ENCODE results near the gene CMC2. TPM values are rescaled to one million over a fixed set of nuclear protein-coding genes. Genes with fewer than 3 reads are reported as not detected.

The CMC2 gene
- total and polyA plus RNA-seq, 7 donors, result 58.8 to 334 (median 121) TPM

DNA sequence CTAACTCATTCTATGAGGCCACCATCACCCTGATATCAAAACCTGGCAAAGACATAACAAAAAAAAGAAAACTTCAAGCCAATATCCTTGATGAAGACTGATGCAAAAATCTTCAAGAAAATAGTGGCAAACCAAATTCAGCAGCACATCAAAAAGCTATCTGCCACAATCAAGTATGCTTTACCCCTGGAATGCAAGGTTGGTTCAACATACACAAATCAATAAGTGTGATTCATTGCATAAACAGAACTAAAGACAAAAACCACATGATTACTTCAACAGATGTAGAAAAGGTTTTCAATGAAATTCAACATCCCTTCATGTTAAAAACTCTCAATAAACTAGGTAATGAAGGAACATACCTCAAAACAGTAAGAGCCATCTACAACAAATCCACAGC, 48.4 kb downstream of the CMC2 start:
- intact Hi-C loops (cut with DNase I), result no loop called here

DNA sequence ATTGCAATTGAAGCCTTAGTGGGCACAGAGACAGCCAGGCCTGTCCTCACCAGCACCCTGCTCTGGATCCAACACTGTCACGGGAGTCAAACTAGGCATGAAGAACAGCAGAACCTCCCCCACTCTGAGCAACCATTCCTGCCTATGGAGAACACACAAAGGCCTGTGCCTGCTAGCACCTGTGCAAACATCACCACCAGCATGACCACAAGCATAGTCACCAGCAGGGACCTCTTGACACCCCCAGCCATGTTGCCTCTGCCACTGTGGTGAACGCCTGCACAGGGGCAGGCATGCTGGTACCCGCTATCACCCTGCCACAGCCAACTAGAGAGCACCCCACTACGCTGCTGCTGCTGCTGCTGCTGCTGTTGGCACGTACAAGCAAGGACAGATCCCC, 51.7 kb downstream of the CMC2 start:
- intact Hi-C loops (cut with DNase I), result no loop called here
- no peak for ATAC-seq

More for the DNA sequence above, 48.4 kb downstream of the CMC2 start:
- Histone ChIP-seq H3K9me3 (peaks cover 27% of the 10 kb centered on the region), H3K27me3 (ENCODE audit: insufficient read depth in 3 of 3, low read length in 2 of 3) (no peaks in the 10 kb centered on the region), H3K36me3 (ENCODE audit: insufficient read depth in 1 of 2, low read depth in 1 of 2) (no peaks in the 10 kb centered on the region), H3K4me3 (no peak overlapping the region), H3K27ac (no peak overlapping the region), H3K4me1 (no peaks in the 10 kb centered on the region)
- DNase-seq, result no peak
- ATAC-seq, result no peak
- TF ChIP-seq, protein P1, sequence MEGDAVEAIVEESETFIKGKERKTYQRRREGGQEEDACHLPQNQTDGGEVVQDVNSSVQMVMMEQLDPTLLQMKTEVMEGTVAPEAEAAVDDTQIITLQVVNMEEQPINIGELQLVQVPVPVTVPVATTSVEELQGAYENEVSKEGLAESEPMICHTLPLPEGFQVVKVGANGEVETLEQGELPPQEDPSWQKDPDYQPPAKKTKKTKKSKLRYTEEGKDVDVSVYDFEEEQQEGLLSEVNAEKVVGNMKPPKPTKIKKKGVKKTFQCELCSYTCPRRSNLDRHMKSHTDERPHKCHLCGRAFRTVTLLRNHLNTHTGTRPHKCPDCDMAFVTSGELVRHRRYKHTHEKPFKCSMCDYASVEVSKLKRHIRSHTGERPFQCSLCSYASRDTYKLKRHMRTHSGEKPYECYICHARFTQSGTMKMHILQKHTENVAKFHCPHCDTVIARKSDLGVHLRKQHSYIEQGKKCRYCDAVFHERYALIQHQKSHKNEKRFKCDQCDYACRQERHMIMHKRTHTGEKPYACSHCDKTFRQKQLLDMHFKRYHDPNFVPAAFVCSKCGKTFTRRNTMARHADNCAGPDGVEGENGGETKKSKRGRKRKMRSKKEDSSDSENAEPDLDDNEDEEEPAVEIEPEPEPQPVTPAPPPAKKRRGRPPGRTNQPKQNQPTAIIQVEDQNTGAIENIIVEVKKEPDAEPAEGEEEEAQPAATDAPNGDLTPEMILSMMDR (IDR thresholded peaks at IDR 0.05), result no peak

DNA sequence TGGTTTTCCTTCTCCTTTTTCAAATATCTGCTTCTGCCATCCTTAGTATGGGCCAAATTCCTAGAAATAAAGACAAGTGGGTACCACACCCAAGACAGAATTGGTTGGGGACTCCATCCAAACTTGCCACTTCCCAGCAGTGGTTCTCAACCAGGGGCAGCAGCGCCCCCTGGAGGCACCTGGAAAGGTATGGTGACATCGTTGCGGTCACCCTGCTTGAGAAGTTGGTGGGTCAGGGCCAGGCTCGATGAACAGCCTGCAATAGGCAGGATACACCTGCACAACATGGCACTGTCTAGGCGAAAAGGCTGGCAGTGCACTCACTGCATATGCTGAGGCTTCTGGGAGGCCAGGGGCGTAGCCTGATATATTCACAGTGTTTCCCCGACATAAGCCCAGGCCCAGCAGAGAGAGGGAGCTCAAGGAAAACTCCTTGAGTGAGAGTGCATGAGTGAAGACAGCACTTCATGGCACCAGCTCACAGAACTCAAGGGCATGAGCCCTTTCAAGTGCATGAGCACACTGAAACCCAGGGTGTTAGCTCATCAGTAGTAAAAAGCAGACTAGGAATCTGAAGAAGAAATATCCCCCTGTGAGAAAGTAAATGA, 57.7 kb downstream of the CMC2 start:
- peak in 3 of 4 donors; percentile 53 to 64 (median 56) for ATAC-seq
- TF ChIP-seq, protein P1 (IDR thresholded peaks at IDR 0.05), result peak; percentile 48
- WGBS, 3 donors, result 25 to 34% (median 27%) methylated on average over 7 of the region's 7 CpGs
- peak; percentile 54 to 77 for DNase-seq
- intact Hi-C loops (cut with DNase I), result no loop called here
- Histone ChIP-seq H3K9me3 (no peaks in the 10 kb centered on the region), H3K4me1 (no peaks in the 10 kb centered on the region), H3K36me3 (ENCODE audit: insufficient read depth in 1 of 2, low read depth in 1 of 2) (no peaks in the 10 kb centered on the region), H3K27me3 (ENCODE audit: insufficient read depth in 3 of 3, low read length in 2 of 3) (no peaks in the 10 kb centered on the region), H3K27ac (no peak overlapping the region), H3K4me3 (no peak overlapping the region)

More for the DNA sequence above, 51.7 kb downstream of the CMC2 start:
- WGBS, 3 donors, result 91 to 97% (median 93%) methylated on average over 5 of the region's 5 CpGs
- TF ChIP-seq, protein P1 (IDR thresholded peaks at IDR 0.05), result no peak
- H3K4me1 ChIP-seq, result no peaks in the 10 kb centered on the region
- no peaks in the 10 kb centered on the region for H3K36me3 ChIP-seq (ENCODE audit: insufficient read depth in 1 of 2, low read depth in 1 of 2)
- H3K4me3 ChIP-seq, result no peak overlapping the region
- no peak for DNase-seq
- no peak overlapping the region for H3K27ac ChIP-seq
- H3K9me3 ChIP-seq, result peaks cover 21% of the 10 kb centered on the region
- H3K27me3 ChIP-seq (ENCODE audit: insufficient read depth in 3 of 3, low read length in 2 of 3), result no peaks in the 10 kb centered on the region

DNA sequence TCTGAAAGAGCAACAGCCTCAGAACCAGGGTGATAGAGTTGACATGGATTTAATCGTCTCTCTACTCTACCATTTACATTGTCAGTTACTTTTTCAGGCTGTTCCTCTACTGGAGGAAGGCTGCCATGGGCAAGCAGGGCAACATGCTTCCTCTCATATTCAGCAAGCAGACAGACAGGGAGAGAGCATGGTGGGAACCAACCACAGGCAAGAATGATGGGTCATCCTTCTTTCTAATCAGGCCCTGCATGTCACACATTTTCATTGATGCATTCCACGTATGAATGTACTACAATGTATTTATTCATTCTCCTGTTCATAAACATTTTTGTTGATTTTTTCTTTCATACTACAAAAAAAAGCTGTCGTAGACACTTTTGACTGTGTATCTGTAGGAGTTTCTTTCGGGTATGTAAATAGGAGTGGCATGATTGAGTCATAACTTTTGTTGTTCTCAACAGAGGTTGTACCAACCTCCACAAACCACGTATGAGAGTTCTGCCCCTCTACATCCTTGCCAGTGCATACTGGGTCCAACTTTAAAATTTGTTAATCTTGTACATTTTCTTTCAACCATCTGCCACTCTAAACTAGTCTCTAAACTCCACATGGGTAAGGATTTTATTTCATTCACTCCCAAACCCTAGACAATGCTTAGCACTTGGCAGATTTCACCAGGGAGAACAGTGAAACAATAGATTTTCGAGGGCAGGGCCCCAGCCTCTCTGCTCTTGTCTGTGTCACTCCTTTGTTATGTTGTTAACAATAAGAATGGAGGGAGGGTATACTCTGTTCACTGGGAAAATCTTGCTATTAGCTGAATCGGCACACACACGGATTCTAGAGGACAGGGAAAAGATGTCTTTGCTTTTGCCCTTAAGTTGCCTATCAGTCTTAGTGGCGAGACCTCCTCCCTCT, 58.7 kb downstream of the CMC2 start:
- intact Hi-C loops (cut with DNase I), result no loop called here
- 72 to 79% (median 74%) methylated on average over 9 of the region's 9 CpGs for WGBS, 3 donors

More for the DNA sequence above, 58.7 kb downstream of the CMC2 start:
- H3K4me1 ChIP-seq, result no peaks in the 10 kb centered on the region
- H3K27ac ChIP-seq, result no peak overlapping the region
- no peak for ATAC-seq
- no peak overlapping the region for H3K4me3 ChIP-seq
- TF ChIP-seq, protein P1 (IDR thresholded peaks at IDR 0.05), result no peak
- H3K27me3 ChIP-seq (ENCODE audit: insufficient read depth in 3 of 3, low read length in 2 of 3), result no peaks in the 10 kb centered on the region
- no peaks in the 10 kb centered on the region for H3K9me3 ChIP-seq
- no peaks in the 10 kb centered on the region for H3K36me3 ChIP-seq (ENCODE audit: insufficient read depth in 1 of 2, low read depth in 1 of 2)
- no peak for DNase-seq
